GM21390 (cell line): ENCODE data around the gene ACACA.

Source experiments
- ATAC-seq: cut with Tn5 transposase; IDR thresholded peaks from one replicate; pipeline ENCODE4 v1.9.1; 2021; ENCODE audit not compliant: unreplicated experiment

ACACA gene

GRCh38 chr17:37050920-37051319 is 355.7 kb downstream of the ACACA start:
- no peak for ATAC-seq

DNA sequence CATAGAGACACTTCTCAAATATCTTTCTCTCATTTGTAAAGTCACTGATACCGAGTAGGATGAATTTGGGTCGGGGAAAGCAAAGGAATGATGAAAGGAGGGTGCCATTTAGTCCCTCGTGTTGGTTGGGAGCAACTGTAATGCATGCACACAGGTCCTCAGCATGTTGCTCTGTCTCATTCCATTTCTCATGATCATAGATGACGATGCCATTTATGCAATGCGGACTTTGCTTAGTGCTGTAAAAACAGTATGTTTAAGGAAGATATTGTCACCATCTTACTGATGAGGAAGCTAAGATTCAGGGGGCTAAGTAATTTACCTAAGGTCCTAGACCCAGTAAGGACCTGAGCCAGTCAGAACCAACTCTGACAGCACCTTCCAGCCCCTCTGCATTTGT is 357.8 kb downstream of the ACACA start:
- ATAC-seq: no peak

DNA sequence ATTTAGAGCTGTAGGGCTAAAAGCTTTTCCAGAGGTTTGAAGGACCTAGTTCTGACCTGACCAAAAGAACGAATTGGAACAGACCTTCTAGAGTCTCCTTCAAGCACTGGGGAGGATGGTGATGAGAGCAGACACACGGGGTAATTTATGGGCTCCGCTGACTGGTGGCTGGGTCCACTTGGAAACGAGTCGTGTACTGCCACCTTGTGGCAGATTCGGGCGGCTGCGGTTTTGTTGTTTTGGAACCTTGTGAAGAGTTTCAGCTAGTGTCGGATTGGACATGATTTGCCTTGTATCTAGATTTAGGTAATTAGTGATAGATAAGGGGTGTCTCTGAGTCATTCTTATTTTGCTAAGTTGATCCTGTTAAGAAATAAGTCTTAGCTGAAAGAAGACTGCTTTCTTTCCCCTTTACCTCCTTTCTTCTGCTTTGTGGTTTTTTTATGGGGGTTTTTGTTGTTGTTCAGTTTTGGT is 359.0 kb downstream of the ACACA start:
- ATAC-seq: no peak

- ATAC-seq: no peak
Measured at GRCh38 chr17:37045351-37045922, 361.2 kb downstream of the ACACA start.

- ATAC-seq: no peak
Measured at GRCh38 chr17:37043201-37043600, 363.4 kb downstream of the ACACA start.

GRCh38 chr17:37041932-37042331 is 364.7 kb downstream of the ACACA start:
- ATAC-seq: no peak

DNA sequence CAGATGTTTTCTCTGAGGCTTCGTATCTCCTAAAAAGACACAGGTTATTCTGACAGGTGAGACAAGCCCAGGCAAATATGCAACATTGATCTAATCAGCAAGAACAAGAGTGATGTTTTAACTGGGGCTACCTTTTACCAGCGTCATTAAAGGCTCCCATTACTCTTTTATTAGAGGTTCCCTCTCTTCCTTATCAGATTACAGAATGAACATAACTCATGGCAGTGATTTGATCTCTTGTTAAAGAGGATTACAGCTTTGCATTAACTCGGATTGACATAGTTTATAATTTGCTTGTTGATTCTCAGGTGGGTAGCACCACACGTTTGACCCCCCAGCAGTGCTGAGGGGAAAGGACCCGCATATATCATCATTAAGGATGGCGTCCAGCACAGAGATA is 367.4 kb downstream of the ACACA start:
- no peak for ATAC-seq

DNA sequence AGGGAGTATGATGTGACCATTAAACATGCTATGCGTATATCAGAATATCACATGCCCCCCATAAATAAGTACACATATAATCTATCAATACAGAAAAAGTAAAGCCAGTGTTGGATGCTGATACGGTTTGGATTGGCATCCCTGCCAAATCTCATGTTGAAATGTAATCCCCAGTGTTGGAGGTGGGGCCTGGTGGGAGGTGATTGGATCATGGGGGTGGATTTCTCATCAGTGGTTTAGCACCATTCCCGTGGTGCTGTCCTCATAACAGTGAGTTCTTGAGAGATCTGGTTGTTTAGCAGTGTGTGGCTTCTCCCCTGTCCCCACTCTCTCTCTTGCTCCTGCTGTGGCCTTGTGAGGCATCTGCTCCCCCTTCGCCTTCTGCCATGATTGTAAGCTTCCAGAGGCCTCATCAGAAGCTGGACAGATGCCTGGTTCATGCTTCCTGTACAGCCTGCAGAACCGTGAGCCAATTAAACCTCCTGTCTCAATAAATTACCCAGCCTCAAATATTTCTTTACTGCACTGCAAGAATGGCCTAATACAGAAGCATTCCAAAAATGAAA is 369.0 kb downstream of the ACACA start:
- ATAC-seq: no peak
